HG03039 (cell line): ENCODE measurements around the gene SEMA5B.

Source experiments
- ATAC-seq: cut with Tn5 transposase; IDR thresholded peaks from one replicate; pipeline ENCODE4 v1.9.1; 2021; ENCODE audit warnings: mild to moderate bottlenecking, moderate library complexity; ENCODE audit not compliant: unreplicated experiment

The SEMA5B gene

DNA sequence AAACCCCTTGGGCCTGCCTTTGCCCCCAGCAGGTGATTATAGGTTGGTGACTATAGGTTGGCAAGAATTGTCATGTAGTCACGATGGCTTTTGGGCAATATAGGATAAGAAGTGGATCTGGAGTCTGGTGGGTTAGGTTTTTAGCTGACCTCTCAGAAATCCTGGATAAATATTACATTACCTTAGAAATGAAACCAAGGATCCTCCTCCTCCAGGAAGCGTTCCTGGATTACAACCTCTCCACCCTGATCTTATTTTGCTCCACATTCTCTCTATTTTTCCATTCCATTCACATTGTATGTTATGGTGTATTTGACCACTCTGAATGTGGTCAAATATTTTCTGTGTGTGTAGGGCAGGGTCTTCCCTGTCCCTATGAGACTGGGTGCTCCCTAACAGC, 82.3 kb downstream of the SEMA5B start:
- no peak for ATAC-seq

DNA sequence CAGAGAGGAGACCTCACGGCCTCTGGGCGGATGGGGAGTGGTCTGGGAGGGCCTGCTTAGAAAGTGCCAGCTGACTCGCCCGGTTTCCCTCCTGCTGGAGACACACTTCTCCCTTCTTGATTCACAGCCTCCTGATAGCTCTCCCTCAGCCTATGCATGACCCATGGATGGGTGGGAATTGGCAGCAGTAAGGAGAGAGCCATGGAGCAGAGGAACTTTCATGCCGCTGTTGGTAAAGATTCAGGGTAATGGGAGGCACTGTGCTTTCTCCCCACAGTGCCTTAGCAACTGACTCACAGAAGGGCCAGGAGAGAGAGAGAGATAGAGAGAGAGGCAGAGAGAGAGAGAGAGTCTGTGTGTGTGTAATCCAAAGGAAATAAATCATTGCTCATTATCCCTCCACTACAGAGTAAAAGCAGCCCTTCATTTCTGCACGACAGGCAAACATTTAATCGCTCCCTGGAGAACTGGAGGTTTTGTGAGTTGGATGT, 82.8 kb downstream of the SEMA5B start:
- no peak for ATAC-seq

DNA sequence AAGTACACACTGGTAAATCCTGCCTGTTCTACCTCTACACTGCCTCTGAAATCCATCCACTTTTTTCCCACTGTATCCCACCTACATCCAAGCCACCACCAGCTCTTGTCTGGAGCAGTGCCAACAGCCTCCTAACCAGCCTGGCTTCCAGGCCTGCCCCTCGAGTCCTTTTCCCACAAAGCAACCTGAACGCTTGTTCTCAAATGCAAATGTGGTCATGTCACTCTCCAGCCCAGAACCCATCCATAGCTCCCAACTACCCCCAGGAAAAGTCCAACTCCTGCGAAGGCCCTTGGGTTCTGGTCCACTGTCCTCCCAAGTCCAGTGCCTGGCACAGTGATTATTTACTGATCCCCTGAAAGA, 83.8 kb downstream of the SEMA5B start:
- ATAC-seq = no peak

DNA sequence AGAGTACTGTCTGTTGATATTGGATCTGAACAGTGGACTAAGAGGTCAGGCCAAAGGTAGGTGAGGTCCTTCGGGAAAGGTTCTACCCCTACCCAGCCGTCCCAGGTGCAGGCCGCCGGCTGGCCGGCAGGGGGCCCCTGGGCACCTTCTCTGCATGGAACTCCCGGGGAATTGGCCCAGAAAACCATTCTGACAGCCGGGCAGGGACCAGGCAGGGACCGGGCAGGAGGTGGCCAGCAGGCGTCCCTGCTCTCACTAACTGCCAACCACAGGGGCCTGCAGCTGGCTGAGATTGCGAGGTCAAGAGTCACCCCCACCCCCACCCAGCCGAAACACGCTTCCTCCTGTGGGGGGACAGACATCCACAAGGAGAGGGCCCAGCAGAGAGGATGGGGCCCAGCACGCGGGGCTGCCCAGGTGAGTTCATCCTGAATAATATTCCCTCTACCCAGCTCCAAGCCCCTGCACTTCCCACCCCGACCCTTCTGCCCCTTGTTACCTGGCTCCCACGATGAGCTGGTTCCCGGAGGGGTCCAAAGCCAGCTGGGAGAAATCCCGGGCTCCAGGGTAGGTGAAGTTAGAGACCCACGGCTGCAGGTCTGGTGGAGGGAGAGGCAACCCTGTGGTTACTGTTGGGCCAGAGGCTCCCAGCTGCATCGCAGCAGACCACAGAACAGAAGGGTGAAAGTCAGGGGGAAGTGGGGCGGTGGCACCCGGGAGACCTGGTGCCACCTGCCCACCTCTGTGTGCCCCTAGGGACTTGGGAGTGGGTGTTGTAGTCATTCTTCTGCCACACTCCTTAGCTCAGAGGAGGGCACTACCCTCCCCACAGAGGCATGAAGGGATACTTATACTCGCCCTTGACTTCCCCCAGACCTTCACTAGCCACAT, 84.4 kb downstream of the SEMA5B start:
- no peak for ATAC-seq

DNA sequence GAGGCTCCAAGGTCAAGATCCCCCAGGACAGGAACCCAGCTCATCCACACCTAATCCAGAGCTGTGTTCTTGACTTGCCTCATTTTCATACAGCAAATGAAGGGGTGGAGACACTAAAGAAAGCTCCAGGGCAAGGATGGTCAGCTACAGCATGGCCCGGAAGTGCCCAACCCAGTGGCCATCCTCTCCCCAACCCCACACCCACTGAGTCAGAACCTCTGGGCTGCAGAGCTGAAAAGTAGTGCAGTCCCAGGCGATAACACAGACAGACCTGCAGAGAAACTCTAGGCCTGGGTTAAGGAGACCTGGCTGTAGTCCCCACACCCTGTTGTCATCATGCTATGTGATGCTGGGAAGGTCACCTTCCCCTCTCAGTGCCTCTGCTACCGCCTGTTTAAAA, 85.3 kb downstream of the SEMA5B start:
- ATAC-seq = no peak

DNA sequence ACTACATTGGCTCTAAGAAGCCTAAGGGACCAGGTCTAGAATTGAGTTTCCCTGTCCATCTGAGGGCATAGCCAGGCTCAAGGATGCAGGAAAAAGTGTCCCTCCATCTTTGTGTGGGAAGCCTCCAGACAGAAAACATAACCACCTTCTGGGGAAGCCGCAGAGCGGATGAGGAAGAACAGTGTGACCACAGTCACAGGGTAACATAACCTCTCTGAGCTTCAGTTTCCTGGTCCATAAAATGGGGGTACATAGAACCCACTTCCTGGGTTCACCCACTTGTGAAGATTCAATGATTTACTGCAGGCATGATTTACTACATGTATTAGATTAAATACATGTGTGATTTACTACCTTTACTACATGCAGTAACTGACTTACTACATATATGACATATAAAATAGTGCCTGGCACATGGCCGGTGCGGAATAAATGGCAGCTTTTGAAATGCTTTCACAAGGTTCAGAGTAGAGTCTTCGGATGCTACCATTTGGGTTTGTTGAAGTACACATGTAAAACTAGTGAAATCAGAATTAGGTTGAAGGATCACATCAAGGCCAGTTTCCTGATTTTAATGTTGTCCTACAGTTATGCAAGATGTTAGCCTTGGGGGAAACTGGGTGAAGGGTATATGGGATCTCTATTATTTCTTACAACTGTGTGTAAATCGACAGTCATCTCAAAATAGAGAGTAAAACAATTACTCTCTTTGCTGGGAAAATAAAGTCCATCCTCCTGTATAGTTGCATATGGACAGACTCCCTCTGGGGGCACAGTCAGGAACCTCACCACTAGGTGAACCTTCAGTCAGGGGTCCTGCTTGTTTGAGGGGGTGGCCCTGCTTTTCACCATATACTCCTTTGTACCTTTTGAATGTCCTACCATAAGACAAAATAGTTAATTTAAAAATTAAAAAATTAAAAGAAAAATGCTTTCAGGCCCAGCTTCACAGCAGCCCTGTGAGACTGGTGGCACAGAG, 86.0 kb downstream of the SEMA5B start:
- no peak for ATAC-seq

GRCh38 chr3:122940628-122941086, 86.9 kb downstream of the SEMA5B start:
- no peak for ATAC-seq

- no peak for ATAC-seq
Measured at GRCh38 chr3:122938783-122939425, 88.7 kb downstream of the SEMA5B start.

GRCh38 chr3:122937745-122938144, 89.8 kb downstream of the SEMA5B start:
- no peak for ATAC-seq

- no peak for ATAC-seq
Measured at GRCh38 chr3:122936986-122937385, 90.6 kb downstream of the SEMA5B start.

- no peak for ATAC-seq
Measured at GRCh38 chr3:122936335-122936734, 91.2 kb downstream of the SEMA5B start.

GRCh38 chr3:122934251-122934650, 93.3 kb downstream of the SEMA5B start:
- ATAC-seq = no peak

GRCh38 chr3:122932251-122932967, 95.2 kb downstream of the SEMA5B start:
- ATAC-seq = no peak

DNA sequence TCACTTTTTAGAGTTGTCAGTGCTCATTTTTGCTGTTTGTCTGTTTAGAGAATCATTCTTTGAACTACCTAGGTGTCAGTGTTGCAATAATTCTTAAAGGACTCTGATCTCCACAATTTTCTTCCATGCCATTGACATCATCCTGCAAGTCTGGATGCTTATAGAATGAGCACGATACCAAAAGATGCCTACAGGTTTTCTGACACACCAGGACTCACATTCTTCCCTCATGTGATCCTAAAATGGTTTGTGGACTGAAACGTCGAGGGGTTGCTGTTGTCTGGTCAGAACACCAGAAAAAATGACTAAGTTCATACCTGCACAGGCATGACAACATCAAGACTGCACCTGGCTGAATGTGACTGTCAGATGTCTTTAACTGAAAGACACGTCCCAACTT, 95.9 kb downstream of the SEMA5B start:
- no peak for ATAC-seq

GRCh38 chr3:122930063-122930997, 97.2 kb downstream of the SEMA5B start:
- ATAC-seq = no peak

DNA sequence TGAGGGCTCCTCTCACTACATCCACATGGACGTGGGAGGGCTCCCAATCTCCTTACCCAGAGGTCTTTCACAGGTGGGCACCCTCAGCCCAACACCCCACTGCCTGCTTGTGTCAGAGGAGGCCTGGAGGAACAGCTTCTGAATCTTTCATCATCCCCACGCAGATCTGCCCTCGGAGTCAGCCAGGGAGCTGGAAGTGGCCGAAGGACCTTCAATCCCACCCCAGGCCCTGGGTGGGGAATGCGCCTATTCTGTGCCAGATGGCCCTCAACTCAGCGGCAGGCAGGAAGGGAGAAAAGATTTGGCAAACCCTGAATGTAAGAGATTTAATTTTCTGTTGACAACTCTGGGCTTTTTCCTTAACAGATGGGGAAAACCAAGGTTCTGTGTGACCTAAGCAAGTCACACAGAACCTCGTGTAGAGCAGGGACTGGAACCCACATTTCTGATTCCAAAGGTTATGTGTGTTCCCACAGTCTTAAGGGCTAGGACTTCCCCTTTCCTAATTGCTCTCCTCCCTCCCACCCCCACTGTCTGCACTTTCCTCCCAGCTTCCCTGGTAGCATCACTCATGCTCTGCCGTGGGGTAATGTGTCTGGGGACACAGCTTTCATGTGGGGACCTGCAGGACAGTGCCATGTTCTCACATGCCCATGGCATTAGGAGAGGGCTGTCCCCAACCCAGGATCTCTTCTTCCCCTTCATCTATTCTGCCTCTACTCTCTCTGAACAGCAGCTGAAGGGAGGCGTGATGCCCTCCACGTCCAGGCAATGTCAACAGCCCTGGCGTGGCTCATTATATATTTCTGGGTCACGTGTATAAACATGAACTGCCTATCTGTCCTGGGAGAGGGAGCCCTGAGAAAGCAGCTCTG, 98.1 kb downstream of the SEMA5B start:
- no peak for ATAC-seq

DNA sequence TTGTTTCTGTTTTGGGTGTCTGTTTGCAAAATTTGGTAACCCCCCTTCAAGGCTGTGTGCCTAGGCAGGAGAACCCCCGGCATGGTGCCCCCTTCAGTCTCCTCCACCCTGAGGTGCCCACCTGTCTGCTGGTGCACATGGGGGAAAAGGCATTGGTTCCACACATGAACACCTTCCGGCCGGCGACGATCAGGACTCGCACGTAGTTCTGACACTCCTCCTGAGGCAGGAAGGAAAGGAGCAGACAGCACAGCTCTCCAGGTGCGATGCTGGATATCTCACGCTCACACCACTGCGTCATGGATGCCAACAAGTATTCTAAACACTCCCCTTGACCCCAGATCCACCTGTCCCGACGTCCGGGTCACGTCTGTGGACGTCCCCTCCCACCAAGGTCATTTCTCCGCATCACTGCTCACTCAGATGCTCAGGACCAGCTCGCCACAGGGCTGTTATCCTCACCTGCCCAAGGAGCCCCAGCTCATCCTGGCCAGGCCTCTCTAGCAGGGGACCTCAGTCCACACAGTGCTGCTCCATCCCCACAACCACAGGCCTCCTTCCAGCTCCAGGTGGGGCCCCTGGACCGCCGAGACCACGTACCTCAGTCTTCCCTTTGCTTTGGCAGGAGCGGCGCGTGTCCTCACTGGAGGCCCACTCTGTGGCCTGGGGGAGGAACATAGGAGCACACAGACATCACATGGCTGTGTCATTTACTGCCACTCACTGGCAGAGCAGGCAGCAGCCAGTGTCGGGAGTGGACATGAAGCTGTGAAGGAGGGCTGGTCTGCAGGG, 99.0 kb downstream of the SEMA5B start:
- ATAC-seq = no peak
